Measurements from ENCODE around the gene CARNS1.

- no peak for TF ChIP-seq SNAI2 (CRISPR knock-in tag; IDR thresholded peaks at IDR 0.05)
- no peak for TF ChIP-seq ISL1 (CRISPR knock-in tag; IDR thresholded peaks at IDR 0.05)
- no peak for TF ChIP-seq TOX (CRISPR knock-in tag; IDR thresholded peaks at IDR 0.05; ENCODE audit: borderline replicate concordance)
- no peak for TF ChIP-seq OSR1 (CRISPR knock-in tag; IDR thresholded peaks at IDR 0.05)
- TF ChIP-seq CREB5 (CRISPR knock-in tag; IDR thresholded peaks at IDR 0.05; ENCODE audit: low read depth): no peak
- TF ChIP-seq ZFP30 (CRISPR knock-in tag; IDR thresholded peaks at IDR 0.05): no peak
These were observed 28.4 kb upstream of the CARNS1 start for GRCh38 chr11:67387069-67387468.

Data from SK-N-SH treated with all-trans-retinoic acid at 6 μM for 48 hours (cell line).